Adrenal gland (tissue), 12 donors: ENCODE results near the gene CADM1. TPM values are rescaled to one million over a fixed set of nuclear protein-coding genes. Genes with fewer than 3 reads are reported as not detected.

ENCODE experiments used
- DNase-seq, 7 donors: peaks; one replicate each; pipeline ENCODE4 v3.0.0-alpha.2; 2019 to 2020
- H3K27ac ChIP-seq, 5 donors: fragments of 200-600 bp; sonication (generic) in 4 of 5; 1 replicate in 3 of 5; 2 replicates in 2 of 5; pipeline versions ENCODE4 v1.5.1 to v1.8.0; 2016 to 2020; ENCODE audit warnings: mild to moderate bottlenecking in 1 of 5
- H3K27me3 ChIP-seq: fragments of 200-600 bp; 2 replicates; pipeline ENCODE4 v1.8.0; 2021
- H3K36me3 ChIP-seq, 2 donors: fragments of 200-600 bp; replicated peaks in 1 of 2; 1 replicate in 1 of 2; 2 replicates in 1 of 2; pipeline versions ENCODE4 v1.5.1 to v1.8.0; 2018 to 2022
- H3K4me1 ChIP-seq, 2 donors: fragments of 200-600 bp; replicated peaks in 1 of 2; 1 replicate in 1 of 2; 2 replicates in 1 of 2; pipeline versions ENCODE4 v1.5.1 to v1.8.0; 2018 to 2021
- H3K4me3 ChIP-seq, 4 donors: fragments of 200-600 bp; sonication (generic) in 3 of 4; one replicate each; pipeline ENCODE4 v1.5.1; 2016 to 2018
- H3K9me3 ChIP-seq, 3 donors: fragments of 200-600 bp; sonication (generic) in 1 of 3; replicated peaks in 1 of 3; 1 replicate in 2 of 3; 2 replicates in 1 of 3; pipeline versions ENCODE4 v1.5.1 to v1.8.0; 2016 to 2021
- POLR2A ChIP-seq, 2 donors: fragments of 450-650 bp; IDR thresholded peaks; one replicate each; pipeline ENCODE4 v1.6.1; 2017; ENCODE audit warnings: antibody characterized with exemption in 2 of 2, mild to moderate bottlenecking in 2 of 2, moderate library complexity in 1 of 2
- WGBS, 4 donors: extraction: QIAGEN DNeasy Blood & Tissue Kit in 2 of 4; methylation state at CpG; one replicate each; pipeline versions ENCODE4 v1.1.5 to v1.1.7; 2013 to 2017; 5-methylcytosine and 5-hydroxymethylcytosine counted together
- intact Hi-C, 2 donors: fragments of 100-400 bp; cut with DNase I; formaldehyde crosslinking; loops; one replicate each; pipeline versions ENCODE4 v1.14.1 to v1.15.0; 2022 to 2023
- polyA plus RNA-seq, 3 donors: library from polyadenylated mRNA; stranded (reverse); fragments of 200-250 nt in 2 of 3; fragments of 350-450 nt in 1 of 3; fragmentation: Illumina TruSeq in 1 of 3; extraction: RNeasy Lipid Tissue Mini Kit (QIAGEN cat#74804) in 1 of 3; gene quantifications; one replicate each; pipeline ENCODE4 v1.2.3, GENCODE V29; 2013 to 2014
- total RNA-seq, 9 donors: library from RNA; depleted of rRNA in 4 of 9; stranded (reverse); fragments of >200 nt in 4 of 9; fragments of 120-200 nt in 1 of 9; fragmentation: NEBNext Ultra II Directional in 1 of 9; extraction: Animal tissue kit (Norgen Biotek cat#: 25700) in 1 of 9; gene quantifications; one replicate each; pipeline versions ENCODE4 v1.1.0 to v1.2.4, GENCODE V29; 2013 to 2023
- TF ChIP-seq, protein P1 (sequence below), 6 experiments: fragments of 450-650 bp in 4 of 6; fragments of 200-600 bp in 2 of 6; sonication (generic) in 1 of 6; IDR thresholded peaks; 1 replicate in 5 of 6; 2 replicates in 1 of 6; pipeline versions ENCODE4 v1.5.1 to v1.8.0; 2016 to 2021; ENCODE audit warnings: antibody characterized with exemption in 6 of 6, mild to moderate bottlenecking in 2 of 6, moderate library complexity in 1 of 6
- donor health status: healthy with polysubstance abuse.
- donor health status: Bipolar disorder and iron deficiency.
- donor health status: DM: yes; HTN: yes; CAD: no.
- donor health status: DM: no; HTN: no; CAD: no.
- donor health status: DM: no; HTN: no; CAD: no.
- donor health status: DM: yes; HTN: yes; CAD: no.

Gene CADM1
- total and polyA plus RNA-seq, 12 donors = 21.6 to 256 (median 39.8) TPM

- Histone ChIP-seq H3K36me3 (no peaks in the 10 kb centered on the region), H3K27ac (no peak overlapping the region), H3K4me1 (no peaks in the 10 kb centered on the region), H3K27me3 (no peaks in the 10 kb centered on the region), H3K9me3 (no peaks in the 10 kb centered on the region), H3K4me3 (no peak overlapping the region)
- intact Hi-C loops = loop anchor here (10.0 kb wide), 3 partner anchors 170 to 940 kb away; partner anchors contain the start of gene CADM1 (in 1 of the 2)
- no peak for DNase-seq
- 40 to 51% (median 47%) methylated on average over 3 of the region's 3 CpGs for WGBS, 4 donors
- no peak for TF ChIP-seq POLR2A (IDR thresholded peaks at IDR 0.05)
- TF ChIP-seq, protein P1, sequence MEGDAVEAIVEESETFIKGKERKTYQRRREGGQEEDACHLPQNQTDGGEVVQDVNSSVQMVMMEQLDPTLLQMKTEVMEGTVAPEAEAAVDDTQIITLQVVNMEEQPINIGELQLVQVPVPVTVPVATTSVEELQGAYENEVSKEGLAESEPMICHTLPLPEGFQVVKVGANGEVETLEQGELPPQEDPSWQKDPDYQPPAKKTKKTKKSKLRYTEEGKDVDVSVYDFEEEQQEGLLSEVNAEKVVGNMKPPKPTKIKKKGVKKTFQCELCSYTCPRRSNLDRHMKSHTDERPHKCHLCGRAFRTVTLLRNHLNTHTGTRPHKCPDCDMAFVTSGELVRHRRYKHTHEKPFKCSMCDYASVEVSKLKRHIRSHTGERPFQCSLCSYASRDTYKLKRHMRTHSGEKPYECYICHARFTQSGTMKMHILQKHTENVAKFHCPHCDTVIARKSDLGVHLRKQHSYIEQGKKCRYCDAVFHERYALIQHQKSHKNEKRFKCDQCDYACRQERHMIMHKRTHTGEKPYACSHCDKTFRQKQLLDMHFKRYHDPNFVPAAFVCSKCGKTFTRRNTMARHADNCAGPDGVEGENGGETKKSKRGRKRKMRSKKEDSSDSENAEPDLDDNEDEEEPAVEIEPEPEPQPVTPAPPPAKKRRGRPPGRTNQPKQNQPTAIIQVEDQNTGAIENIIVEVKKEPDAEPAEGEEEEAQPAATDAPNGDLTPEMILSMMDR (IDR thresholded peaks at IDR 0.05) = peak; percentile 58 to 83 (median 70)
These were observed 169.1 kb downstream of the CADM1 start for GRCh38 chr11:115334932-115335788.

DNA sequence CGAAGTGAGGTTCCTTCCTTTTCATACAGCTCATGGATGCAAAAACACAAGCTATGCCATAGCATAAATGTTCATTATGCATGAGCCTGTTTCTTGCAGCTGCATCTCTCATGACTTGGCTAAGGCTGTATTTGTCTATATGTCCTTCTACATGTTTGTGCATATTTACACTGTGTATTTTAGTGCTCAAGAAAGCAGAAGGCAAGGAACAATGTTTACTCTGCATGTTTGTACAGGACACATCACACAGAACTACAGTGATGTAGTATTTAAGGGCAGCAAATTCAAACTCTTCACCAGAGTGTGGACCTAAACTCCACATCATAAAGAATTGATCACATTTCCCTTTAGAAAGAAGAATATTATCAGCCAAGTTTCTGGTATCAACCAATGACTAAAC lies 170.3 kb downstream of the CADM1 start:
- 39 to 70% (median 41%) methylated on average over 1 of the region's 1 CpG for WGBS, 4 donors
- Histone ChIP-seq H3K4me3 (no peak overlapping the region), H3K4me1 (no peaks in the 10 kb centered on the region), H3K36me3 (no peaks in the 10 kb centered on the region), H3K27ac (no peak overlapping the region), H3K9me3 (no peaks in the 10 kb centered on the region), H3K27me3 (no peaks in the 10 kb centered on the region)
- intact Hi-C loops = loop anchor here (10.0 kb wide), 3 partner anchors 171 to 941 kb away; partner anchors contain the start of gene CADM1 (in 1 of the 2)
- no peak for DNase-seq
- no peak for TF ChIP-seq POLR2A (IDR thresholded peaks at IDR 0.05)
- TF ChIP-seq, protein P1 (IDR thresholded peaks at IDR 0.05) = no peak

DNA sequence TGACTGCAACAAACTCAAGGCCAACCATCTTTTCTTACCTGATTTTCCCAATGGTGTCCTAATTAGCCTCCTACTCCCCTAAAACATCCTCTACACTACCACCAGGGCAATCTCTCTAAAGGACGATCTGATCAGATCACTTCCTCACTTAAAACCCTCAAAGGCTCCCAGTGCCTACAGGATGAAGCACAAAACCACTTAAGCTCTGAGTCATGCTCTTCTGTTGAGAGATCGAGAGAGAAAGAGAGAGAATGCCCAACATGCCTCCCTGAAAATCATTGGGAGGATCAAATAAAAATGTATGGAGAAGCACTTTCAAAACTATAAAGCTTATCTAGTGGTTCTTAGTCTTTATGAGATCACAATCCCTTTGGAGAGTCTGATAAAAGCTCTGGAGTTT lies 171.1 kb downstream of the CADM1 start:
- TF ChIP-seq, protein P1 (IDR thresholded peaks at IDR 0.05) = no peak
- TF ChIP-seq POLR2A (IDR thresholded peaks at IDR 0.05) = no peak
- intact Hi-C loops = loop anchor here (10.0 kb wide), 3 partner anchors 172 to 942 kb away; partner anchors contain the start of gene CADM1 (in 1 of the 2)
- Histone ChIP-seq H3K27me3 (no peaks in the 10 kb centered on the region), H3K4me3 (no peak overlapping the region), H3K36me3 (no peaks in the 10 kb centered on the region), H3K4me1 (no peaks in the 10 kb centered on the region), H3K27ac (no peak overlapping the region), H3K9me3 (no peaks in the 10 kb centered on the region)
- WGBS, 4 donors = 47 to 55% (median 50%) methylated on average over 2 of the region's 2 CpGs
- DNase-seq = no peak

- H3K9me3 ChIP-seq = no peaks in the 10 kb centered on the region
- H3K27me3 ChIP-seq = no peaks in the 10 kb centered on the region
- TF ChIP-seq, protein P1 (IDR thresholded peaks at IDR 0.05) = no peak
- TF ChIP-seq POLR2A (IDR thresholded peaks at IDR 0.05) = no peak
- WGBS, 4 donors = 90 to 98% (median 93%) methylated on average over 3 of the region's 3 CpGs
- intact Hi-C loops = loop anchor here (10.0 kb wide), 3 partner anchors 174 to 944 kb away; partner anchors contain the start of gene CADM1 (in 1 of the 2)
- H3K36me3 ChIP-seq = no peaks in the 10 kb centered on the region
- H3K4me1 ChIP-seq = peaks cover 0 to 5% of the 10 kb centered on the region in 2 donors
- H3K27ac ChIP-seq = no peak overlapping the region
- DNase-seq = no peak
- H3K4me3 ChIP-seq = no peak overlapping the region
These were observed 173.3 kb downstream of the CADM1 start for GRCh38 chr11:115330684-115331482.
